ENCODE measurements around the gene PARP9. TPM values are rescaled to one million over a fixed set of nuclear protein-coding genes. Genes with fewer than 3 reads are reported as not detected.

Gene PARP9
- total RNA-seq, 2 experiments from 2014 or later = 13.2 to 14.4 TPM

GRCh38 chr3:122555275-122556071 is 8.6 kb downstream of the PARP9 start:
- CTCF ChIA-PET = no interaction called here
- Histone ChIP-seq H3K27me3 (ENCODE audit: control insufficient read depth in 1 of 2, insufficient read depth in 2 of 2, low read length in 2 of 2) (no peaks in the 10 kb centered on the region), H3K4me3 (ENCODE audit: low read length) (no peak overlapping the region), H3K4me1 (ENCODE audit: insufficient read depth, low read length) (peaks cover 5% of the 10 kb centered on the region), H3K27ac (ENCODE audit: low read depth in 1 of 2, low read length in 2 of 2) (no peak overlapping the region), H3K9me3 (ENCODE audit: control insufficient read depth in 1 of 2, insufficient read depth in 1 of 2, low read length in 2 of 2) (no peaks in the 10 kb centered on the region), H3K36me3 (ENCODE audit: insufficient read depth, low read length) (peaks cover 87% of the 10 kb centered on the region)
- TF ChIP-seq, protein P1, sequence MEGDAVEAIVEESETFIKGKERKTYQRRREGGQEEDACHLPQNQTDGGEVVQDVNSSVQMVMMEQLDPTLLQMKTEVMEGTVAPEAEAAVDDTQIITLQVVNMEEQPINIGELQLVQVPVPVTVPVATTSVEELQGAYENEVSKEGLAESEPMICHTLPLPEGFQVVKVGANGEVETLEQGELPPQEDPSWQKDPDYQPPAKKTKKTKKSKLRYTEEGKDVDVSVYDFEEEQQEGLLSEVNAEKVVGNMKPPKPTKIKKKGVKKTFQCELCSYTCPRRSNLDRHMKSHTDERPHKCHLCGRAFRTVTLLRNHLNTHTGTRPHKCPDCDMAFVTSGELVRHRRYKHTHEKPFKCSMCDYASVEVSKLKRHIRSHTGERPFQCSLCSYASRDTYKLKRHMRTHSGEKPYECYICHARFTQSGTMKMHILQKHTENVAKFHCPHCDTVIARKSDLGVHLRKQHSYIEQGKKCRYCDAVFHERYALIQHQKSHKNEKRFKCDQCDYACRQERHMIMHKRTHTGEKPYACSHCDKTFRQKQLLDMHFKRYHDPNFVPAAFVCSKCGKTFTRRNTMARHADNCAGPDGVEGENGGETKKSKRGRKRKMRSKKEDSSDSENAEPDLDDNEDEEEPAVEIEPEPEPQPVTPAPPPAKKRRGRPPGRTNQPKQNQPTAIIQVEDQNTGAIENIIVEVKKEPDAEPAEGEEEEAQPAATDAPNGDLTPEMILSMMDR (IDR thresholded peaks at IDR 0.05) = no peak
- Mint-ChIP-seq H3K36me3 (ENCODE audit: low read depth) (peaks cover 94% of the 10 kb centered on the region), H3K27ac (no peak overlapping the region), H3K27me3 (no peaks in the 10 kb centered on the region), H3K4me1 (ENCODE audit: low read depth) (peaks cover 23% of the 10 kb centered on the region), H3K4me3 (no peak overlapping the region), H3K9me3 (no peaks in the 10 kb centered on the region)
- DNase-seq (no peak), ATAC-seq (ENCODE audit: poor library complexity) (no peak)
- intact Hi-C loops (cut with DNase I, micrococcal nuclease) = no loop called here
- POLR2A ChIA-PET = interaction anchor here (0.7 to 1.6 kb wide), 4 partner anchors 9 to 124 kb away, joined by 3 to 5 read pairs (median 3); partner anchors contain the start of genes DTX3L and PARP9

GRCh38 chr3:122553171-122553570 is 10.9 kb downstream of the PARP9 start:
- DNase-seq = no peak
- TF ChIP-seq, protein P1 (IDR thresholded peaks at IDR 0.05) = no peak
- Histone ChIP-seq H3K9me3 (ENCODE audit: control insufficient read depth in 1 of 2, insufficient read depth in 1 of 2, low read length in 2 of 2) (no peaks in the 10 kb centered on the region), H3K36me3 (ENCODE audit: insufficient read depth, low read length) (peaks cover 92% of the 10 kb centered on the region), H3K27me3 (ENCODE audit: control insufficient read depth in 1 of 2, insufficient read depth in 2 of 2, low read length in 2 of 2) (no peaks in the 10 kb centered on the region), H3K4me3 (ENCODE audit: low read length) (no peak overlapping the region), H3K27ac (ENCODE audit: low read depth in 1 of 2, low read length in 2 of 2) (no peak overlapping the region), H3K4me1 (ENCODE audit: insufficient read depth, low read length) (peaks cover 4% of the 10 kb centered on the region)
- H3K27me3 Mint-ChIP-seq = no peaks in the 10 kb centered on the region
- H3K4me3 Mint-ChIP-seq = no peak overlapping the region
- peaks cover 14% of the 10 kb centered on the region for H3K4me1 Mint-ChIP-seq (ENCODE audit: low read depth)
- ChIA-PET POLR2A (interaction anchor here (1.4 kb wide), 1 partner anchor 16 kb away, joined by 4 read pairs; no protein-coding TSS in a partner anchor), CTCF (no interaction called here)
- H3K9me3 Mint-ChIP-seq = no peaks in the 10 kb centered on the region
- no peak for ATAC-seq (ENCODE audit: poor library complexity)
- intact Hi-C loops (cut with DNase I, micrococcal nuclease) = no loop called here
- peaks cover 96% of the 10 kb centered on the region for H3K36me3 Mint-ChIP-seq (ENCODE audit: low read depth)
- no peak overlapping the region for H3K27ac Mint-ChIP-seq

DNA sequence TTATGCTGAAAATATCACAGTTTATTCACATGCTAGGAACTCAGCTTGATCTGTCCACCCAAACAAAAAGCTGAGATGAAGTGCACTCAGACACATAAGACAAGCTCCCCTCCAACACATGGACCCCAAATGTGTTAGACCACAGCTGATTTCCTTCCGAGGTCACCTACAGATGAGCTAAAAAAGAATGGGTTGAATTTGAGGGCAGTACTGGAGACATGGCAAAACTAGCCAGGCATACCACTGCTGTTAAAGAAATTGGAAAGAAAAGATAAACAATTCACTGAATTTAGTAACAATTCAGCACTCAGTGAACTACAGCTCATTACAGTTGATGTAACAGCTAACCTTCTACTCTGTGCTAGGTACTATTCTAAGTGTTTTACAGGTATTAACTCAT is 15.5 kb downstream of the PARP9 start:
- H3K9me3 Mint-ChIP-seq = no peaks in the 10 kb centered on the region
- DNase-seq (no peak), ATAC-seq (ENCODE audit: poor library complexity) (no peak)
- Histone ChIP-seq H3K4me3 (ENCODE audit: low read length) (no peak overlapping the region), H3K36me3 (ENCODE audit: insufficient read depth, low read length) (peaks cover 88% of the 10 kb centered on the region), H3K9me3 (ENCODE audit: control insufficient read depth in 1 of 2, insufficient read depth in 1 of 2, low read length in 2 of 2) (no peaks in the 10 kb centered on the region), H3K27me3 (ENCODE audit: control insufficient read depth in 1 of 2, insufficient read depth in 2 of 2, low read length in 2 of 2) (no peaks in the 10 kb centered on the region), H3K4me1 (ENCODE audit: insufficient read depth, low read length) (no peaks in the 10 kb centered on the region), H3K27ac (ENCODE audit: low read depth in 1 of 2, low read length in 2 of 2) (no peak overlapping the region)
- H3K27me3 Mint-ChIP-seq = no peaks in the 10 kb centered on the region
- H3K27ac Mint-ChIP-seq = no peak overlapping the region
- TF ChIP-seq, protein P1 (IDR thresholded peaks at IDR 0.05) = no peak
- ChIA-PET POLR2A (interaction anchor here (0.6 to 1.0 kb wide), 2 partner anchors 34 to 139 kb away, joined by 3 read pairs; partner anchors contain the start of gene KPNA1), CTCF (interaction anchor here (0.7 to 1.3 kb wide), 2 partner anchors 130 to 131 kb away, joined by 3 to 5 read pairs; no protein-coding TSS in a partner anchor)
- peaks cover under 1% of the 10 kb centered on the region for H3K4me1 Mint-ChIP-seq (ENCODE audit: low read depth)
- peaks cover 98% of the 10 kb centered on the region for H3K36me3 Mint-ChIP-seq (ENCODE audit: low read depth)
- intact Hi-C loops (cut with DNase I, micrococcal nuclease) = no loop called here
- H3K4me3 Mint-ChIP-seq = no peak overlapping the region
